Germinal center (tissue), 1 donor: ENCODE measurements around the gene KAZN.

Source experiments
- DNase-seq: peaks from one replicate; pipeline ENCODE4 v3.0.0; 2012; ENCODE audit warnings: mixed read lengths, low spot score

KAZN gene

GRCh38 chr1:14915356-14916054, 317.0 kb downstream of the KAZN start:
- DNase-seq, result peak; percentile 67

GRCh38 chr1:14919289-14919688, 320.8 kb downstream of the KAZN start:
- DNase-seq, result no peak

- no peak for DNase-seq
These were observed 321.3 kb downstream of the KAZN start for GRCh38 chr1:14919751-14920150.

GRCh38 chr1:14921057-14921456, 322.6 kb downstream of the KAZN start:
- DNase-seq, result no peak

GRCh38 chr1:14922942-14923726, 324.6 kb downstream of the KAZN start:
- DNase-seq, result no peak

GRCh38 chr1:14923727-14924452, 325.4 kb downstream of the KAZN start:
- peak; percentile 80 for DNase-seq

GRCh38 chr1:14924455-14925331, 326.2 kb downstream of the KAZN start:
- peak; percentile 18 for DNase-seq

GRCh38 chr1:14925336-14926136, 327.1 kb downstream of the KAZN start:
- no peak for DNase-seq

- no peak for DNase-seq
These were observed 327.7 kb downstream of the KAZN start for GRCh38 chr1:14926229-14926628.

- DNase-seq, result no peak
These were observed 328.5 kb downstream of the KAZN start for GRCh38 chr1:14926818-14927575.

- no peak for DNase-seq
These were observed 329.9 kb downstream of the KAZN start for GRCh38 chr1:14928412-14928811.

- DNase-seq, result no peak
These were observed 330.5 kb downstream of the KAZN start for GRCh38 chr1:14928886-14929546.

- DNase-seq, result no peak
These were observed 331.2 kb downstream of the KAZN start for GRCh38 chr1:14929547-14930246.

GRCh38 chr1:14930247-14930965, 331.9 kb downstream of the KAZN start:
- DNase-seq, result no peak

GRCh38 chr1:14932034-14932638, 333.7 kb downstream of the KAZN start:
- DNase-seq, result no peak

GRCh38 chr1:14934867-14935266, 336.4 kb downstream of the KAZN start:
- DNase-seq, result no peak

GRCh38 chr1:14936815-14937214, 338.3 kb downstream of the KAZN start:
- DNase-seq, result no peak
